Measurements from ENCODE around the gene BIN1.

- TF ChIP-seq CTCF (conservative IDR thresholded peaks at IDR 0.05; ENCODE audit: low read depth, low read length), result no peak
- no peak for TF ChIP-seq EZH2 (IDR thresholded peaks at IDR 0.05; ENCODE audit: borderline replicate concordance, low read depth, low read length, poor library complexity, severe bottlenecking)
Measured at GRCh38 chr2:127118038-127118437, 11.1 kb upstream of the BIN1 start.

Measured in A673 (cell line).